GM12875 (cell line): ENCODE data around the gene STAM2.

Source experiments
- H3K4me3 ChIP-seq: one replicate; pipeline ENCODE4 v1.5.1; 2011; ENCODE audit warnings: low read depth, low read length, control low read depth
- CTCF ChIP-seq: IDR thresholded peaks from 2 replicates; pipeline ENCODE4 v1.5.1; 2011; ENCODE audit warnings: low read depth, mild to moderate bottlenecking, control low read depth, inconsistent platforms, low read length, moderate library complexity, borderline replicate concordance; ENCODE audit not compliant: insufficient read depth

Gene STAM2

GRCh38 chr2:152175368-152176112, at the start of gene STAM2:
Gene STAM2, minus strand, starts transcription at chr2:152175763. Its CDS starts 121 bp downstream, at chr2:152175642.
- TF ChIP-seq CTCF, result peak; percentile 97
- H3K4me3 ChIP-seq, result peak within 1 kb of the TSS; percentile 71

GRCh38 chr2:152223977-152224376, 48.4 kb upstream of the STAM2 start:
- TF ChIP-seq CTCF, result no peak
- H3K4me3 ChIP-seq, result no peak overlapping the region

GRCh38 chr2:152222975-152223637, 47.5 kb upstream of the STAM2 start:
- H3K4me3 ChIP-seq, result no peak overlapping the region
- no peak for TF ChIP-seq CTCF

DNA sequence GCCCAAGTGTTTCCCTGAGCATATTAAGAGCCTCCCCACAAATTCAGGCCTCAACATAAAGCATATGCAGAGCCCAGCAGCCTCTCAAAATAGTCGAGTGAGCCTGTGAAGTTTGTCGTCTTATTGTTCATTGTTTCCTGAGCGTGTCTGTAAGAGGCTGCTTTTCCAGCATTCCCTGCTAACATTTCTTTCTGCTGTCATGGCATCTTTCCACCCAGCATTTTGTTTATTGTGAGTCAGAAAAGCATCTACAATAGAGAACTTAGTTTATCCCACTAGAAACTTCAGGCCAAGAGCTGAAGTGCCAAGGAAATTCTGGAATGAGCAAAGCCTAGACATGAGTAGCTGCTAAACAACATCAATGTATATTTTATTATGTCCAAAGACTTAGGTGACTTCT, 46.3 kb upstream of the STAM2 start:
- H3K4me3 ChIP-seq, result no peak overlapping the region
- no peak for TF ChIP-seq CTCF

DNA sequence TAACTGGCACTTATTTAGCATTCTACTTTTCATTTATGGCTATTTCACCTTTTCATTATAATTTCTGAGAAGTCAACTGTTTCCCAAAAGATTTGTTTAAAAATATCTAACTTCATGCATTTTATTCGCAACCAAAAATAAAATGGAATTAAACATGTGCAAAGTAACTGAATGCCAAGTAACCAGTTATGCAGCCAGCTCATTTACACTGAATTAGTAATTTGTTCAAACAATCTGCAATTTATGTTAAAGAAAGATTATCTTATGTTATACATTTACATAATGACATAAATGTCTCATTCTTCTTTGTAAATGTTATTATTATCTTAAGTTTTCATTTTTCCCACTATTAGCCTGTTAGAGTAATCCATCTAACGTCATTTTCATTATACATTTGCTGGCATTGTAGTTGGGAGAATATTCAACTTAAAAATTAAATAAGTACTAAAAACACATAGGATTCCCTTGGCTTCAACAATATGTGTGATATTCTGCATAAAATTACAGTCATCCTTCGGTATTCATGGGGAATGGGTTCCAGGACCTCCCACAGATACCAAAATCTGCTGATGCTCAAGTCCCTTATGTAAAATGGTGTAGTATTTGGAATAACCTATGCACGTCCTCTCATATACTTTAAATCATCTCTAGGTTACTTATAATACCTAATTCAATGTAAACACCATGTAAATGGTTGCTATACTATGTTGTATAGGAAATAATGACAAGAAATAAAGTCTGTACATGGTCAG, 43.7 kb upstream of the STAM2 start:
- TF ChIP-seq CTCF, result no peak
- no peak overlapping the region for H3K4me3 ChIP-seq

DNA sequence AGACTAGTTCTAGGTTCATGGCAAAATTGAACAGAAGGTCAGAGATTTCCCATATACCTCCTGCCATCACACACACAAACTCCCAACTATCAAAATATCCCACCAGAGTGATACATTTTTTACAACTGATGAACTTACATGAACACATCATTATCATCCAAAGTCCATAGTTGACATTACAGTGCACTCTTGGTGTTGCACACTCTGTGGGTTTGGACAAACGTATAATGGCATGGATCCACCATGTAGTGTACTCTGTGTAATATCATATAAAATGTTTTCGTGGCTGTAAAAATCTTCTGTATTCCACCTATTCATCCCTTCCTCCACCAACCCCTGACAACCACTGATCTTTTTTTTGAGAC, 25.9 kb upstream of the STAM2 start:
- no peak overlapping the region for H3K4me3 ChIP-seq

More for the DNA sequence above, 25.9 kb upstream of the STAM2 start:
- TF ChIP-seq CTCF, result no peak
